CD8-positive, alpha-beta memory T cell (primary cell): ENCODE measurements around the gene CCDC170. TPM values are rescaled to one million over a fixed set of nuclear protein-coding genes. Genes with fewer than 3 reads are reported as not detected.
"Not testable (repeated sequence)": the region's sequence is repeated elsewhere in the genome, so short reads cannot be mapped to it uniquely, and the experiment has no call there.

Experiments used
- CTCF ChIA-PET: fragments of 350-600 bp; sonication (Branson Sonifier 250); formaldehyde crosslinking; loops from one replicate; lab custom pipeline; 2021; ENCODE audit warnings: antibody characterized with exemption; lab: Charles Lee
- POLR2A ChIA-PET: fragments of 350-600 bp; sonication (Branson Sonifier 250); formaldehyde crosslinking; loops from one replicate; lab custom pipeline; 2021; ENCODE audit warnings: antibody characterized with exemption; lab: Charles Lee
- DNase-seq, 5 donors: peaks; one replicate each; pipeline versions ENCODE4 v3.0.0 to v3.0.0-alpha.2; 2020 to 2022; ENCODE audit warnings: mixed read lengths in 1 of 5
- H3K27ac ChIP-seq: one replicate; pipeline ENCODE4 v1.7.0; 2013; ENCODE audit warnings: low read depth, mild to moderate bottlenecking, low read length, moderate library complexity
- H3K27me3 ChIP-seq: 2 replicates; pipeline ENCODE4 v1.7.0; 2013; ENCODE audit warnings: low read length, mild to moderate bottlenecking; ENCODE audit not compliant: insufficient read depth, poor library complexity, severe bottlenecking
- H3K36me3 ChIP-seq: 2 replicates; pipeline ENCODE4 v1.7.0; 2013; ENCODE audit warnings: mild to moderate bottlenecking, low read length, moderate library complexity; ENCODE audit not compliant: insufficient read depth
- H3K4me1 ChIP-seq: 2 replicates; pipeline ENCODE4 v1.7.0; 2013; ENCODE audit warnings: mild to moderate bottlenecking, low read length, moderate library complexity; ENCODE audit not compliant: insufficient read depth
- H3K4me3 ChIP-seq: 2 replicates; pipeline ENCODE4 v1.7.0; 2013; ENCODE audit warnings: mild to moderate bottlenecking, low read length
- H3K9me3 ChIP-seq: 2 replicates; pipeline ENCODE4 v1.7.0; 2013; ENCODE audit warnings: mild to moderate bottlenecking, low read length
- H3K27ac Mint-ChIP-seq, 8 donors: one replicate each; pipeline ENCODE4 v1.8.0; 2020 to 2021; ENCODE audit warnings: mixed read lengths in 8 of 8, mild to moderate bottlenecking in 6 of 8, inconsistent platforms in 3 of 8, moderate library complexity in 3 of 8
- H3K27me3 Mint-ChIP-seq, 2 donors: one replicate each; pipeline ENCODE4 v1.8.0; 2020 to 2021; ENCODE audit warnings: mixed read lengths in 2 of 2, mild to moderate bottlenecking in 1 of 2, moderate library complexity in 1 of 2
- H3K36me3 Mint-ChIP-seq, 3 donors: one replicate each; pipeline ENCODE4 v1.8.0; 2020 to 2021; ENCODE audit warnings: mixed read lengths in 3 of 3, inconsistent platforms in 1 of 3, mild to moderate bottlenecking in 1 of 3
- H3K4me1 Mint-ChIP-seq, 3 donors: one replicate each; pipeline ENCODE4 v1.8.0; 2020 to 2021; ENCODE audit warnings: mixed read lengths in 3 of 3, inconsistent platforms in 1 of 3, mild to moderate bottlenecking in 1 of 3
- H3K4me3 Mint-ChIP-seq, 7 donors: one replicate each; pipeline ENCODE4 v1.8.0; 2020 to 2021; ENCODE audit warnings: mixed read lengths in 7 of 7, mild to moderate bottlenecking in 6 of 7, moderate library complexity in 4 of 7, inconsistent platforms in 2 of 7
- H3K9me3 Mint-ChIP-seq, 5 donors: one replicate each; pipeline ENCODE4 v1.8.0; 2020 to 2022; ENCODE audit warnings: mixed read lengths in 5 of 5, mild to moderate bottlenecking in 3 of 5, moderate library complexity in 2 of 5, inconsistent platforms in 1 of 5
- polyA plus RNA-seq: library from polyadenylated mRNA; unstranded; fragments of 300-500 nt; fragmentation: Illumina TruSeq; gene quantifications from one replicate; pipeline ENCODE4 v1.2.3, GENCODE V29; 2021
- total RNA-seq, 2 experiments: library from RNA; stranded (reverse); gene quantifications; one replicate each; pipeline ENCODE4 v1.2.3, GENCODE V29; 2021

Gene CCDC170
- total and polyA plus RNA-seq, 3 experiments from 2014 or later = not detected

DNA sequence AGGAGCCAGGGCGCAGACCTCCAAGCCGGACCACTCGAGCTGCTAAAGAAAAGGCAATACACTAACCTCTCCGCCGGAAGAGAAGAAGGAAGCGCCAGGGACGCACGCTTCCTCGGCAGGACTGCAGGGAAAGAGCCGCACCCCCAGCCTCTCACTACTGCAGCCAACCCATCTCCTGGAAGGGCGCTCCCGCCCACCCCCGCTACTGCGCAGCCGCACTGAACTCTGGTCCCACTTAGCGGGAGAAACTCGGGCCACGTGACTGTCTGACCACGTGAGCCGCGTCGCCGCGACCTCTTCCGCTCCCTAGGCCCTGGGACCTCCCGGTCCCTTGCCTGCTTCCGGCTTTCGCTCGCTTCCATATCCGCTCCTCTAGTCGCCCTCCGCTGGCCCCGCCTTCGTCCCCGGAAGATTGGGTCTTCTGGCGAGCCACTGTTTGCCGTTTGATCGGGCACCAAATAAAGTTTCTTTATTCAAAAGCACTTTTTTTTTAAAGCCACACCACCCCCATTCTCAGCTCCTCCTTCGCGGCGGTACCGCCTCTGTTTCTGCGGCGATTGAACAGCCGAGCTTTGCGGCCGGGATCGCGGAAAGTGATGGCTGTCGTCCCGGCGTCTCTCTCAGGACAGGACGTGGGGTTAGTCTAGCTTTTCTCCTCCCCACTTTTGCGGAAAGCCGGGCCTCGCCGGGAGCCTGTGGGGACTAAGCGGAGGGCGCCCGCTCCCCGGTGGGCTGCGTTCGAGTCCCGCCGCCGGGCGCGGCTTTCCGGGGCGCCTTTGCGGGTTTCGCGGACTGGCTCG lies 41.7 kb upstream of the CCDC170 start, which contains the start of gene RMND1:
RMND1 (minus strand) TSS at position 177 of the 800 bp plus-strand sequence. CDS start 6,315 bp downstream, outside the sequence.
- Mint-ChIP-seq H3K9me3 (no peaks in the 10 kb centered on the region), H3K4me3 (peak within 1 kb of the TSS; percentile 92 to 99 (median 96)), H3K27ac (peak within 1 kb of the TSS; percentile 87 to 95 (median 94)), H3K4me1 (peaks cover 49 to 77% (median 64%) of the 10 kb centered on the region in 3 donors), H3K36me3 (peaks cover 0 to 27% (median 6%) of the 10 kb centered on the region in 3 donors), H3K27me3 (no peaks in the 10 kb centered on the region)
- peak within 1 kb of the TSS; percentile 95 for H3K4me3 ChIP-seq
- no peaks in the 10 kb centered on the region for H3K9me3 ChIP-seq
- H3K4me1 ChIP-seq = peaks cover 24% of the 10 kb centered on the region
- POLR2A ChIA-PET = interaction anchor here (0.6 to 2.0 kb wide), 6 partner anchors 18 to 78 kb away, joined by 3 to 43 read pairs (median 4); partner anchors contain the start of gene ZBTB2
- peak; percentile 98 to 100 (median 99) for DNase-seq
- no peaks in the 10 kb centered on the region for H3K27me3 ChIP-seq
- CTCF ChIA-PET = interaction anchor here (0.5 to 1.9 kb wide), 11 partner anchors 9 to 1549 kb away, joined by 3 to 7 read pairs (median 4); no protein-coding TSS in a partner anchor
- no peaks in the 10 kb centered on the region for H3K36me3 ChIP-seq
- peak within 1 kb of the TSS; percentile 81 for H3K27ac ChIP-seq

DNA sequence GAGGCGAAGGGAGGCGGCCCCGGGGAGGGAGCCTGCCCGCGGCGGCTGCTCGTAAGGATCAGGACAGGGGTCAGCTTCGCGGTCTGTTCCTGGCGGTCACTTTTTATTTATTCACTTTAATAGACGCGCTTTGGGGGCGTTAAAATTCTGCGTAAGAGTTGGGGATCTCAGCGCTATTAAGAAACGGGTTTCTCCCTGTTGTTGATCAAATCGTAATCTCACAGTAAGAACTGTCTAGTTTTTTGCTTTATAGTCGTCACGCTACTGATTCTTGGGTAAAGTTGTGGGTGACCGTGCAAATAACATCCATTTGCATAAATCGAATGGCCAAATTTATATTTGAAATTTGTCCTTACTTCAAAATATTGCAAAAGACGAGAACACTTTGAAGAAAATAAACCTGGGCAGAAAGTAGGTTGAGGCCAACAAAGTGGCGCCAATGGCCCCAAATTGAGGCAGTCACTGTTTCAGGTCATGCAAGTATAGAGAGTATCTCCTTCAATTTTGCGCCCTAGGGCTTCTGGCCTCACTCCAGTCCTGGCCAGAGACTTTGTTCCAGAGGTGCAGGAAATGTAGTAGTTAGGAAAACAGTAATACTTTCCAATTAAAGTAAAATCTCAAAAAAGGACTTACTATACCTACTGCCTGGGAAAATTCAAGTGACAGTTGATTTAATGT lies 40.9 kb upstream of the CCDC170 start:
- DNase-seq = no peak
- ChIA-PET CTCF (interaction anchor here (0.5 to 1.9 kb wide), 9 partner anchors 9 to 1548 kb away, joined by 3 to 7 read pairs (median 4); no protein-coding TSS in a partner anchor), POLR2A (interaction anchor here (0.6 to 2.0 kb wide), 6 partner anchors 18 to 79 kb away, joined by 3 to 43 read pairs (median 4); partner anchors contain the start of gene ZBTB2)
- Histone ChIP-seq H3K27ac (peak overlapping the region; percentile 78), H3K9me3 (no peaks in the 10 kb centered on the region), H3K4me3 (peak overlapping the region; percentile 59), H3K4me1 (peaks cover 24% of the 10 kb centered on the region), H3K27me3 (no peaks in the 10 kb centered on the region), H3K36me3 (no peaks in the 10 kb centered on the region)
- H3K9me3 Mint-ChIP-seq = no peaks in the 10 kb centered on the region
- peaks cover 50 to 79% (median 62%) of the 10 kb centered on the region in 3 donors for H3K4me1 Mint-ChIP-seq
- H3K27me3 Mint-ChIP-seq = no peaks in the 10 kb centered on the region
- H3K4me3 Mint-ChIP-seq = peak overlapping the region; percentile 92 to 99 (median 96)
- H3K36me3 Mint-ChIP-seq = peaks cover 0 to 32% (median 6%) of the 10 kb centered on the region in 3 donors
- peak overlapping the region; percentile 87 to 95 (median 92) for H3K27ac Mint-ChIP-seq

GRCh38 chr6:151455751-151456398 lies 37.9 kb upstream of the CCDC170 start:
- Mint-ChIP-seq H3K36me3 (peaks cover 0 to 48% (median 6%) of the 10 kb centered on the region in 3 donors), H3K4me3 (peak overlapping the region in 1 of 7 donors; percentile 33), H3K4me1 (peaks cover 40 to 64% (median 57%) of the 10 kb centered on the region in 3 donors), H3K27ac (peak overlapping the region in 1 of 8 donors; percentile 46)
- H3K9me3 ChIP-seq, H3K36me3 ChIP-seq, H3K27me3 ChIP-seq, H3K27me3 Mint-ChIP-seq, CTCF ChIA-PET, DNase-seq, H3K27ac ChIP-seq, H3K4me3 ChIP-seq, H3K9me3 Mint-ChIP-seq, POLR2A ChIA-PET: not testable (repeated sequence)
- peaks cover 23% of the 10 kb centered on the region for H3K4me1 ChIP-seq

DNA sequence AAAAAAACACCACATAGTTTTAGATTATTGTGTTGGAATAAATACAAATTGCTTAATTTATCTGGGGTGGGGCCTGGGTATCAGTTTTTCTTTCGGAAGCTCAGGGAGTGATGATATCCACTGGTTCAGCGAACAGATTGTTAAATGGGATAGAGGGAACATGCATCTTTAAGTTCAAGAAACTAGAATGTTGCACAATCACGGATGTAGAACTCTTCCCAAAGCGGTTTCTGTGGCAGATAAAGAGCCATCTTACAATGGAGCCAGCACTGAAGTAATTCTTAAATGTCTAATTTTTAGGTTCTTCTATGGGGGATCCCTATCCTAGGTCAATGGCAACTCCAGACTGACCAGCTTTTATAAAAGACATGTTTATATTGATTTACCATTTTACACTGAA lies 32.1 kb upstream of the CCDC170 start:
- ChIA-PET CTCF (interaction anchor here (1.2 kb wide), 1 partner anchor 10 kb away, joined by 3 read pairs; the partner anchor contains the start of gene RMND1), POLR2A (no interaction called here)
- no peak for DNase-seq
- peaks cover 13% of the 10 kb centered on the region for H3K36me3 ChIP-seq
- H3K36me3 Mint-ChIP-seq = peaks cover 0 to 66% (median 14%) of the 10 kb centered on the region in 3 donors
- H3K9me3 Mint-ChIP-seq = no peaks in the 10 kb centered on the region
- H3K27ac Mint-ChIP-seq = no peak overlapping the region
- no peak overlapping the region for H3K4me3 Mint-ChIP-seq
- H3K27ac ChIP-seq = no peak overlapping the region
- H3K9me3 ChIP-seq = no peaks in the 10 kb centered on the region
- H3K4me1 ChIP-seq = no peaks in the 10 kb centered on the region
- H3K4me3 ChIP-seq = no peak overlapping the region
- H3K27me3 ChIP-seq = no peaks in the 10 kb centered on the region
- peaks cover 20 to 49% (median 34%) of the 10 kb centered on the region in 3 donors for H3K4me1 Mint-ChIP-seq
- H3K27me3 Mint-ChIP-seq = no peaks in the 10 kb centered on the region

DNA sequence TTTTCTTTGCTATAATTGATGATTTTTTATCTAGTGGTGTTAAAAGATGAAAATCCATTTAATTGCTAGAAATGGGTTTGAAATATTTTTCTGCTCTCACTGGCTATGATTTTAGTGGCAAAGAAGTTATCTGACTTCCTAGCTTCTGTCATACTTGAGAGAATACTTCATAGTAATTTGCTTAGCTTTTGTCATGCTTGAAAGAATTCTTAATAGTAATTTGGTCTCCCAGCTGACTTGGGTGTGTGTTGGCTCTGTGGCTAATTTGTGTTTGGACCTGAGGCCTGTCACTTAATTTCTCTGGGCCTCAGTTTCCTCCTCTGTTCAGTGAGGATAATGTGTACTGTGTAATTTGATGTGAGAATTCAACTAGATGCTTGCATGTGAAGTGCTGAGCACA lies 29.1 kb upstream of the CCDC170 start:
- POLR2A ChIA-PET = no interaction called here
- CTCF ChIA-PET = no interaction called here

GRCh38 chr6:151475653-151476523 lies 17.9 kb upstream of the CCDC170 start:
- no peaks in the 10 kb centered on the region for H3K36me3 ChIP-seq
- Mint-ChIP-seq H3K9me3 (no peaks in the 10 kb centered on the region), H3K36me3 (no peaks in the 10 kb centered on the region), H3K4me3 (peak overlapping the region in 5 of 7 donors; percentile 15 to 61 (median 24)), H3K27ac (peak overlapping the region in 3 of 8 donors; percentile 15 to 38 (median 29)), H3K4me1 (peaks cover 6 to 8% (median 7%) of the 10 kb centered on the region in 3 donors), H3K27me3 (no peaks in the 10 kb centered on the region)
- ChIA-PET POLR2A (no interaction called here), CTCF (interaction anchor here (0.7 to 1.6 kb wide), 7 partner anchors 10 to 461 kb away, joined by 3 to 6 read pairs (median 4); no protein-coding TSS in a partner anchor)
- no peak overlapping the region for H3K27ac ChIP-seq
- H3K4me1 ChIP-seq = peaks cover 7% of the 10 kb centered on the region
- H3K4me3 ChIP-seq = no peak overlapping the region
- no peaks in the 10 kb centered on the region for H3K27me3 ChIP-seq
- H3K9me3 ChIP-seq = no peaks in the 10 kb centered on the region
- peak; percentile 25 to 52 (median 44) for DNase-seq

More for the DNA sequence above, 29.1 kb upstream of the CCDC170 start:
- Mint-ChIP-seq H3K9me3 (no peaks in the 10 kb centered on the region), H3K27ac (no peak overlapping the region), H3K4me1 (peaks cover 18 to 37% (median 23%) of the 10 kb centered on the region in 3 donors), H3K27me3 (no peaks in the 10 kb centered on the region), H3K36me3 (peaks cover 0 to 62% (median 12%) of the 10 kb centered on the region in 3 donors), H3K4me3 (no peak overlapping the region)
- Histone ChIP-seq H3K4me1 (no peaks in the 10 kb centered on the region), H3K27ac (no peak overlapping the region), H3K4me3 (no peak overlapping the region), H3K36me3 (peaks cover 5% of the 10 kb centered on the region), H3K9me3 (no peaks in the 10 kb centered on the region), H3K27me3 (no peaks in the 10 kb centered on the region)
- DNase-seq = no peak

- Mint-ChIP-seq H3K9me3 (no peaks in the 10 kb centered on the region), H3K27me3 (no peaks in the 10 kb centered on the region), H3K27ac (no peak overlapping the region), H3K36me3 (no peaks in the 10 kb centered on the region), H3K4me3 (no peak overlapping the region), H3K4me1 (peaks cover 19 to 26% (median 24%) of the 10 kb centered on the region in 3 donors)
- ChIA-PET CTCF (interaction anchor here (0.9 to 1.9 kb wide), 2 partner anchors 9 to 88 kb away, joined by 3 to 5 read pairs; no protein-coding TSS in a partner anchor), POLR2A (no interaction called here)
- no peak for DNase-seq
- no peaks in the 10 kb centered on the region for H3K9me3 ChIP-seq
- peaks cover 12% of the 10 kb centered on the region for H3K4me1 ChIP-seq
- H3K4me3 ChIP-seq = no peak overlapping the region
- H3K27me3 ChIP-seq = no peaks in the 10 kb centered on the region
- H3K36me3 ChIP-seq = no peaks in the 10 kb centered on the region
- H3K27ac ChIP-seq = no peak overlapping the region
Measured at GRCh38 chr6:151477726-151478125, 16.1 kb upstream of the CCDC170 start.
